Keratinocyte (primary cell): ENCODE data around the gene DIPK1B. TPM values are rescaled to one million over a fixed set of nuclear protein-coding genes. Genes with fewer than 3 reads are reported as not detected.

Source experiments
- DNase-seq: peaks from one replicate; pipeline ENCODE4 v3.0.0-alpha.2; 2011; ENCODE audit warnings: low read depth, missing footprints, low spot score
- FAIRE-seq: peaks from 2 replicates; lab custom pipeline; 2011; peaks lifted over from hg19 to GRCh38; lab: Jason Lieb, UNC
- H2AFZ ChIP-seq: 2 replicates; pipeline ENCODE4 v1.6.0; 2012; ENCODE audit warnings: low read length, control low read depth, inconsistent platforms; ENCODE audit not compliant: control insufficient read depth
- H3K27ac ChIP-seq: 2 replicates; pipeline ENCODE4 v1.5.1; 2011; ENCODE audit warnings: low read length; ENCODE audit not compliant: control insufficient read depth, insufficient read depth
- H3K27me3 ChIP-seq: 3 replicates; pipeline ENCODE4 v1.6.0; 2011; ENCODE audit warnings: low read length; ENCODE audit not compliant: control insufficient read depth, insufficient read depth; ENCODE audit errors: extremely low read depth
- H3K36me3 ChIP-seq, 2 experiments: 2 replicates in 1 of 2; 3 replicates in 1 of 2; pipeline ENCODE4 v1.5.1; 2011; ENCODE audit warnings: low read length in 2 of 2, mild to moderate bottlenecking in 1 of 2; ENCODE audit not compliant: control insufficient read depth in 2 of 2, insufficient read depth in 2 of 2; ENCODE audit errors: extremely low read depth in 1 of 2
- H3K4me1 ChIP-seq: 3 replicates; pipeline ENCODE4 v1.5.1; 2011; ENCODE audit warnings: low read length; ENCODE audit not compliant: control insufficient read depth, insufficient read depth; ENCODE audit errors: extremely low read depth
- H3K4me2 ChIP-seq: 3 replicates; pipeline ENCODE4 v1.6.0; 2011; ENCODE audit warnings: low read depth, low read length; ENCODE audit not compliant: control insufficient read depth, insufficient read depth; ENCODE audit errors: extremely low read depth
- H3K4me3 ChIP-seq, 3 experiments: fragments of 200-600 bp in 1 of 3; sonication (generic) in 1 of 3; 2 replicates in 2 of 3; 3 replicates in 1 of 3; pipeline ENCODE4 v1.5.1; 2011 to 2016; ENCODE audit warnings: low read length in 3 of 3, mild to moderate bottlenecking in 3 of 3, control low read depth in 2 of 3, inconsistent platforms in 1 of 3, low read depth in 1 of 3, mixed read lengths in 1 of 3, mixed run types in 1 of 3, moderate library complexity in 1 of 3; ENCODE audit not compliant: control insufficient read depth in 2 of 3, insufficient read depth in 2 of 3; ENCODE audit errors: extremely low read depth in 1 of 3
- H3K79me2 ChIP-seq: 2 replicates; pipeline ENCODE4 v1.6.0; 2012; ENCODE audit warnings: low read length; ENCODE audit not compliant: control insufficient read depth, insufficient read depth
- H3K9ac ChIP-seq: 3 replicates; pipeline ENCODE4 v1.6.0; 2011; ENCODE audit warnings: low read length; ENCODE audit not compliant: control insufficient read depth, insufficient read depth; ENCODE audit errors: extremely low read depth
- H3K9me1 ChIP-seq: 3 replicates; pipeline ENCODE4 v1.6.0; 2011; ENCODE audit warnings: low read length; ENCODE audit not compliant: control insufficient read depth, insufficient read depth; ENCODE audit errors: extremely low read depth
- H3K9me3 ChIP-seq: 2 replicates; pipeline ENCODE4 v1.5.1; 2012; ENCODE audit warnings: low read depth, low read length; ENCODE audit not compliant: control insufficient read depth
- H4K20me1 ChIP-seq: 3 replicates; pipeline ENCODE4 v1.6.0; 2011; ENCODE audit warnings: low read length; ENCODE audit not compliant: control insufficient read depth, insufficient read depth; ENCODE audit errors: extremely low read depth
- CTCF ChIP-seq, 3 experiments: IDR thresholded peaks in 1 of 3; conservative IDR thresholded peaks in 1 of 3; optimal IDR thresholded peaks in 1 of 3; 2 replicates in 2 of 3; 3 replicates in 1 of 3; pipeline versions ENCODE3 to v1.5.1; 2011; ENCODE audit warnings: low read length in 3 of 3, mild to moderate bottlenecking in 3 of 3, moderate library complexity in 2 of 3, control low read depth in 1 of 3, inconsistent platforms in 1 of 3; ENCODE audit not compliant: insufficient read depth in 2 of 3; ENCODE audit errors: extremely low read depth in 1 of 3
- EZH2 ChIP-seq: IDR thresholded peaks from one replicate; pipeline ENCODE4 v1.6.1; 2012; ENCODE audit warnings: inconsistent platforms, mild to moderate bottlenecking, low read length, moderate library complexity
- dilution Hi-C: fragments of 300-500 bp; cut with MboI; formaldehyde crosslinking; loops from one replicate; pipeline ENCODE4 v1.7.0; 2020; ENCODE audit warnings: low sequenced_read_pairs; ENCODE audit not compliant: extremely low pct_ligation_motif_present
- polyA plus RNA-seq, 5 experiments: library from polyadenylated mRNA; depleted of rRNA in 3 of 5; stranded (reverse) in 3 of 5; stranded (forward) in 1 of 5; unstranded in 1 of 5; fragments of >200 nt; gene quantifications; 1 replicate in 1 of 5; 2 replicates in 3 of 5; 3 replicates in 1 of 5; pipeline versions ENCODE4 v1.2.1 to v1.2.3, GENCODE V29; 2011 to 2012; ENCODE audit warnings: missing spikeins in 2 of 5, low read depth in 1 of 5, low replicate concordance in 1 of 5

The DIPK1B gene
- polyA plus RNA-seq, 1 donor (not counting 4 experiments of a cell fraction or from before 2014, with no cell fraction given) = not detected

- no peak overlapping the region for H3K27ac ChIP-seq
- H3K79me2 ChIP-seq = peaks cover 15% of the 10 kb centered on the region
- H3K9me3 ChIP-seq = no peaks in the 10 kb centered on the region
- peaks cover 0 to 3% of the 10 kb centered on the region in 2 experiments for H3K36me3 ChIP-seq
- no peak for DNase-seq
- dilution Hi-C loops = no loop called here
- H2AFZ ChIP-seq = no peak overlapping the region
- no peak for TF ChIP-seq EZH2
- TF ChIP-seq CTCF (optimal IDR thresholded peaks at IDR 0.05 in 1 of 3, IDR thresholded peaks at IDR 0.05 in 1 of 3, conservative IDR thresholded peaks at IDR 0.05 in 1 of 3; ENCODE audit: extremely low read depth in 1 of 3, insufficient read depth in 2 of 3, low read length in 3 of 3) = no peak
- no peaks in the 10 kb centered on the region for H3K9me1 ChIP-seq
- H4K20me1 ChIP-seq = peaks cover 2% of the 10 kb centered on the region
- no peak for FAIRE-seq
- H3K4me2 ChIP-seq = no peak overlapping the region
- H3K4me1 ChIP-seq = peaks cover 12% of the 10 kb centered on the region
- no peak overlapping the region for H3K4me3 ChIP-seq
- H3K27me3 ChIP-seq = no peaks in the 10 kb centered on the region
- H3K9ac ChIP-seq = no peak overlapping the region
Observed at GRCh38 chr9:136685216-136685615, 27.2 kb upstream of the DIPK1B start.

- Histone ChIP-seq H3K4me2 (peak overlapping the region; percentile 74), H3K9me1 (no peaks in the 10 kb centered on the region), H4K20me1 (peaks cover 2% of the 10 kb centered on the region), H3K4me3 (peak overlapping the region; percentile 58 to 86 (median 80)), H3K27me3 (no peaks in the 10 kb centered on the region), H3K9me3 (no peaks in the 10 kb centered on the region), H3K36me3 (peaks cover 0 to 3% of the 10 kb centered on the region in 2 experiments), H2AFZ (no peak overlapping the region), H3K27ac (no peak overlapping the region), H3K79me2 (peaks cover 15% of the 10 kb centered on the region), H3K9ac (peak overlapping the region; percentile 71), H3K4me1 (peaks cover 12% of the 10 kb centered on the region)
- FAIRE-seq = no peak
- no peak for TF ChIP-seq EZH2
- no peak for TF ChIP-seq CTCF (optimal IDR thresholded peaks at IDR 0.05 in 1 of 3, IDR thresholded peaks at IDR 0.05 in 1 of 3, conservative IDR thresholded peaks at IDR 0.05 in 1 of 3; ENCODE audit: extremely low read depth in 1 of 3, insufficient read depth in 2 of 3, low read length in 3 of 3)
- dilution Hi-C loops = no loop called here
- no peak for DNase-seq
Observed at GRCh38 chr9:136685790-136686533, 26.4 kb upstream of the DIPK1B start.
